GM12878 (cell line): ENCODE data around the gene BCL2. TPM values are rescaled to one million over a fixed set of nuclear protein-coding genes. Genes with fewer than 3 reads are reported as not detected.

Source experiments
- ATAC-seq: fragments of 200-7000 bp; cut with Tn5 transposase; 3 replicates; pipeline ENCODE4 v1.9.1; 2020; ENCODE audit warnings: mild to moderate bottlenecking, moderate library complexity
- BruUV-seq: library from RNA; stranded (reverse); fragments of 400-500 nt; replicated peaks from 2 replicates; lab custom pipeline; 2021; lab: Mats Ljungman, UMichigan
- CTCF ChIA-PET: fragments of 300-600 bp; sonication (Branson Sonifier 250); formaldehyde crosslinking; extraction: SDS; loops from one replicate; lab custom pipeline; 2021; ENCODE audit warnings: inconsistent platforms; lab: Yijun Ruan, JAX
- POLR2A ChIA-PET: fragments of 350-600 bp; formaldehyde crosslinking; extraction: SDS; loops from one replicate; lab custom pipeline; 2021; ENCODE audit warnings: inconsistent platforms; lab: Charles Lee
- RAD21 ChIA-PET: fragments of 300-600 bp; sonication (Branson Sonifier 250); formaldehyde crosslinking; loops from one replicate; lab custom pipeline; 2023; ENCODE audit warnings: antibody characterized with exemption; ENCODE audit not compliant: unreplicated experiment; lab: Charles Lee
- SMC1A ChIA-PET: fragments of 300-600 bp; sonication (Branson Sonifier 250); formaldehyde crosslinking; loops from one replicate; lab custom pipeline; 2023; ENCODE audit not compliant: unreplicated experiment, uncharacterized antibody; lab: Charles Lee
- DNase-seq: peaks from one replicate; pipeline ENCODE4 v3.0.0-alpha.2; 2011; ENCODE audit warnings: low read depth, low spot score
- FAIRE-seq: peaks from 3 replicates; lab custom pipeline; 2011; peaks lifted over from hg19 to GRCh38; lab: Jason Lieb, UNC
- H2AFZ ChIP-seq: 2 replicates; pipeline ENCODE4 v1.6.0; 2011; ENCODE audit warnings: low read depth, low read length, control low read depth; ENCODE audit not compliant: control insufficient read depth
- H3K27ac ChIP-seq: 2 replicates; pipeline ENCODE4 v1.5.1; 2011; ENCODE audit warnings: control low read depth; ENCODE audit not compliant: control insufficient read depth, insufficient read depth
- H3K27me3 ChIP-seq, 2 experiments: replicated peaks in 1 of 2; 2 replicates each; pipeline versions ENCODE4 v1.6.0 to v1.6.1; 2011; ENCODE audit warnings: low read length in 1 of 2; ENCODE audit not compliant: control insufficient read depth in 2 of 2, insufficient read depth in 2 of 2
- H3K36me3 ChIP-seq, 2 experiments: 2 replicates each; pipeline ENCODE4 v1.5.1; 2011; ENCODE audit warnings: low read length in 1 of 2; ENCODE audit not compliant: control insufficient read depth in 2 of 2, insufficient read depth in 2 of 2
- H3K4me1 ChIP-seq: 2 replicates; pipeline ENCODE4 v1.6.1; 2011; ENCODE audit warnings: mild to moderate bottlenecking, low read length, moderate library complexity, mixed read lengths; ENCODE audit not compliant: control insufficient read depth, insufficient read depth
- H3K4me2 ChIP-seq: 2 replicates; pipeline ENCODE4 v1.6.0; 2011; ENCODE audit warnings: control low read depth; ENCODE audit not compliant: control insufficient read depth, insufficient read depth
- H3K4me3 ChIP-seq: fragments of 200-600 bp; sonication (generic); 2 replicates; pipeline ENCODE4 v1.5.1; 2016
- H3K79me2 ChIP-seq: 2 replicates; pipeline ENCODE4 v1.6.0; 2011; ENCODE audit warnings: low read length; ENCODE audit not compliant: control insufficient read depth, insufficient read depth
- H3K9ac ChIP-seq: 2 replicates; pipeline ENCODE4 v1.8.0; 2011; ENCODE audit warnings: low read length, control low read depth, mixed read lengths; ENCODE audit not compliant: control insufficient read depth, insufficient read depth
- H3K9me3 ChIP-seq: replicated peaks from 3 replicates; pipeline ENCODE4 v1.5.1; 2011; ENCODE audit warnings: mild to moderate bottlenecking, low read length; ENCODE audit not compliant: control insufficient read depth, insufficient read depth
- H4K20me1 ChIP-seq: 2 replicates; pipeline ENCODE4 v1.6.0; 2011; ENCODE audit not compliant: control insufficient read depth, insufficient read depth
- BMI1 ChIP-seq: fragments of 450-650 bp; IDR thresholded peaks from 2 replicates; pipeline ENCODE4 v1.6.1; 2016; ENCODE audit warnings: mild to moderate bottlenecking, moderate library complexity, borderline replicate concordance
- CHD4 ChIP-seq: fragments of 200-600 bp; sonication (generic); IDR thresholded peaks from 2 replicates; pipeline ENCODE4 v1.6.1; 2016; ENCODE audit warnings: mild to moderate bottlenecking
- CREM ChIP-seq: IDR thresholded peaks from 2 replicates; pipeline ENCODE4 v1.6.1; 2014; ENCODE audit warnings: antibody characterized with exemption, low read depth
- JUND ChIP-seq: IDR thresholded peaks from 2 replicates; pipeline ENCODE4 v1.6.1; 2012; ENCODE audit warnings: low read depth, mild to moderate bottlenecking, low read length, improper control_type of control experiment, moderate library complexity
- LARP7 ChIP-seq: fragments of 450-650 bp; IDR thresholded peaks from 2 replicates; pipeline ENCODE4 v1.6.1; 2017; ENCODE audit warnings: mild to moderate bottlenecking
- PAX8 ChIP-seq: fragments of 450-650 bp; IDR thresholded peaks from 2 replicates; pipeline ENCODE4 v1.6.1; 2017; ENCODE audit warnings: mild to moderate bottlenecking, moderate library complexity
- SKIL ChIP-seq: fragments of 450-650 bp; IDR thresholded peaks from 2 replicates; pipeline ENCODE4 v1.6.1; 2017; ENCODE audit warnings: mild to moderate bottlenecking, low read depth, inconsistent platforms; ENCODE audit not compliant: poor library complexity, severe bottlenecking
- USF2 ChIP-seq: IDR thresholded peaks from 2 replicates; pipeline ENCODE4 v1.6.1; 2011; ENCODE audit warnings: low read depth, low read length, improper control_type of control experiment, borderline replicate concordance
- ZSCAN29 ChIP-seq: fragments of 450-650 bp; IDR thresholded peaks from 2 replicates; pipeline ENCODE4 v1.6.1; 2017; ENCODE audit warnings: mild to moderate bottlenecking, moderate library complexity
- WGBS: methylation state at CpG from one replicate; pipeline ENCODE4 v1.1.6; 2016; ENCODE audit warnings: low lambda C conversion rate; ENCODE audit not compliant: insufficient replicate concordance, insufficient coverage; ENCODE audit errors: missing lambda C conversion rate; 5-methylcytosine and 5-hydroxymethylcytosine counted together
- in situ Hi-C: fragments of 300-500 bp; cut with MboI; formaldehyde crosslinking; loops from 9 replicates; pipeline ENCODE4 v1.14.3; 2018; ENCODE audit warnings: mixed read lengths
- intact Hi-C: fragments of 100-400 bp; cut with micrococcal nuclease; formaldehyde crosslinking; loops from one replicate; pipeline ENCODE4 v1.14.2; 2022; ENCODE audit not compliant: unreplicated experiment
- polyA plus RNA-seq, 11 experiments: library from polyadenylated mRNA; depleted of rRNA in 4 of 11; unstranded in 6 of 11; stranded (reverse) in 5 of 11; fragments of >200 nt; fragmentation: Nextera tagmentation in 4 of 11; fragmentation: Illumina TruSeq in 1 of 11; extraction: Ambion mirVana in 4 of 11; extraction: Trizol in 1 of 11; gene quantifications; 1 replicate in 1 of 11; 2 replicates in 10 of 11; pipeline versions ENCODE4 v1.2.1 to v1.2.3, GENCODE V29; 2011 to 2016; ENCODE audit warnings: inconsistent platforms in 2 of 11, missing spikeins in 2 of 11, low read depth in 1 of 11
- total RNA-seq, 4 experiments: library from RNA; depleted of rRNA in 3 of 4; stranded (reverse); fragments of >200 nt in 3 of 4; fragmentation: Illumina TruSeq in 1 of 4; extraction: Trizol in 1 of 4; gene quantifications; 2 replicates each; pipeline versions ENCODE4 v1.2.1 to v1.2.3, GENCODE V29; 2013 to 2021
- TF ChIP-seq, protein P1 (sequence below): fragments of 450-650 bp; IDR thresholded peaks from 2 replicates; pipeline ENCODE4 v1.6.1; 2017; ENCODE audit warnings: mild to moderate bottlenecking, moderate library complexity
- TF ChIP-seq, protein P2 (sequence below): fragments of 450-650 bp; IDR thresholded peaks from 2 replicates; pipeline ENCODE4 v1.6.1; 2016; ENCODE audit warnings: mild to moderate bottlenecking

The BCL2 gene
- total and polyA plus RNA-seq, 10 of the 15 experiments (the other 5 are each of a cell fraction or from before 2014, with no cell fraction given) = 4.1 to 47.8 (median 19.3) TPM

DNA sequence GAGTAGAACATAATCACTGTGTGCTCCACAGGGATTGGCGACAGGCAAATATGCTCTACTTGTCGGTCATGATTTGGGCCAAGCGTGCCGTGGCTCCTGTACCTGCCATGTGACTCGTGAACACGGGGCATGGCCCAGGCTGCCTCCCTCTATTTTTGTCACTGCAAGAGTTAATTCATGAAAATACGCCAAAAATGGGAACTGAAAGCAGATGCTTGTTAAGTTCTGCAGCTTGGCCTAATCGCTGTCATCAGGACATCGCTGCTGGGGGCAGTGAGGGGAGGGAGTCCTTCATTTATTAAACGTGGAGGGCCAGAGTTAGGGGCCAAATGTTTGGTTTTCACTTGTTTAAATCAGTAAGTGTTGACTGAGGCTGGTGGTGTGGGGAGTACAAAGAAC is 177.8 kb downstream of the BCL2 start (continued):
- TF ChIP-seq, protein P1, sequence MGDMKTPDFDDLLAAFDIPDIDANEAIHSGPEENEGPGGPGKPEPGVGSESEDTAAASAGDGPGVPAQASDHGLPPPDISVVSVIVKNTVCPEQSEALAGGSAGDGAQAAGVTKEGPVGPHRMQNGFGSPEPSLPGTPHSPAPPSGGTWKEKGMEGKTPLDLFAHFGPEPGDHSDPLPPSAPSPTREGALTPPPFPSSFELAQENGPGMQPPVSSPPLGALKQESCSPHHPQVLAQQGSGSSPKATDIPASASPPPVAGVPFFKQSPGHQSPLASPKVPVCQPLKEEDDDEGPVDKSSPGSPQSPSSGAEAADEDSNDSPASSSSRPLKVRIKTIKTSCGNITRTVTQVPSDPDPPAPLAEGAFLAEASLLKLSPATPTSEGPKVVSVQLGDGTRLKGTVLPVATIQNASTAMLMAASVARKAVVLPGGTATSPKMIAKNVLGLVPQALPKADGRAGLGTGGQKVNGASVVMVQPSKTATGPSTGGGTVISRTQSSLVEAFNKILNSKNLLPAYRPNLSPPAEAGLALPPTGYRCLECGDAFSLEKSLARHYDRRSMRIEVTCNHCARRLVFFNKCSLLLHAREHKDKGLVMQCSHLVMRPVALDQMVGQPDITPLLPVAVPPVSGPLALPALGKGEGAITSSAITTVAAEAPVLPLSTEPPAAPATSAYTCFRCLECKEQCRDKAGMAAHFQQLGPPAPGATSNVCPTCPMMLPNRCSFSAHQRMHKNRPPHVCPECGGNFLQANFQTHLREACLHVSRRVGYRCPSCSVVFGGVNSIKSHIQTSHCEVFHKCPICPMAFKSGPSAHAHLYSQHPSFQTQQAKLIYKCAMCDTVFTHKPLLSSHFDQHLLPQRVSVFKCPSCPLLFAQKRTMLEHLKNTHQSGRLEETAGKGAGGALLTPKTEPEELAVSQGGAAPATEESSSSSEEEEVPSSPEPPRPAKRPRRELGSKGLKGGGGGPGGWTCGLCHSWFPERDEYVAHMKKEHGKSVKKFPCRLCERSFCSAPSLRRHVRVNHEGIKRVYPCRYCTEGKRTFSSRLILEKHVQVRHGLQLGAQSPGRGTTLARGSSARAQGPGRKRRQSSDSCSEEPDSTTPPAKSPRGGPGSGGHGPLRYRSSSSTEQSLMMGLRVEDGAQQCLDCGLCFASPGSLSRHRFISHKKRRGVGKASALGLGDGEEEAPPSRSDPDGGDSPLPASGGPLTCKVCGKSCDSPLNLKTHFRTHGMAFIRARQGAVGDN = peak; percentile 100
- TF ChIP-seq, all 136 proteins: peak for 60

GRCh38 chr18:63140997-63141777 is 178.4 kb downstream of the BCL2 start:
- peak overlapping the region; percentile 75 for H3K9ac ChIP-seq
- RAD21 ChIA-PET = interaction anchor here (0.6 to 14.2 kb wide), 6 partner anchors 9 to 181 kb away, joined by 3 to 463 read pairs (median 18); no protein-coding TSS in a partner anchor
- no peak for FAIRE-seq
- TF ChIP-seq LARP7 (no peak), CREM (no peak), ZSCAN29 (no peak), PAX8 (peak; percentile 60; the same call in 1 of the 2 replicates), JUND (no peak), CHD4 (no peak), BMI1 (no peak), USF2 (no peak), SKIL (no peak)
- TF ChIP-seq, protein P2, sequence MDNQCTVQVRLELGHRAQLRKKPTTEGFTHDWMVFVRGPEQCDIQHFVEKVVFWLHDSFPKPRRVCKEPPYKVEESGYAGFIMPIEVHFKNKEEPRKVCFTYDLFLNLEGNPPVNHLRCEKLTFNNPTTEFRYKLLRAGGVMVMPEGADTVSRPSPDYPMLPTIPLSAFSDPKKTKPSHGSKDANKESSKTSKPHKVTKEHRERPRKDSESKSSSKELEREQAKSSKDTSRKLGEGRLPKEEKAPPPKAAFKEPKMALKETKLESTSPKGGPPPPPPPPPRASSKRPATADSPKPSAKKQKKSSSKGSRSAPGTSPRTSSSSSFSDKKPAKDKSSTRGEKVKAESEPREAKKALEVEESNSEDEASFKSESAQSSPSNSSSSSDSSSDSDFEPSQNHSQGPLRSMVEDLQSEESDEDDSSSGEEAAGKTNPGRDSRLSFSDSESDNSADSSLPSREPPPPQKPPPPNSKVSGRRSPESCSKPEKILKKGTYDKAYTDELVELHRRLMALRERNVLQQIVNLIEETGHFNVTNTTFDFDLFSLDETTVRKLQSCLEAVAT = peak; percentile 56; the same call in 1 of the 2 replicates

More at GRCh38 chr18:63140997-63141777, 178.4 kb downstream of the BCL2 start:
- BruUV-seq = no TSS peak
- in situ Hi-C loops = loop anchor here (5.0 kb wide), 1 partner anchor 176 kb away; the partner anchor contains the start of gene BCL2
- Histone ChIP-seq H3K36me3 (peaks cover 0 to 4% of the 10 kb centered on the region in 2 experiments; a peak in 3 of 4 replicates), H3K27ac (peak overlapping the region; percentile 96), H3K27me3 (no peaks in the 10 kb centered on the region), H3K4me1 (peaks cover 66% of the 10 kb centered on the region), H3K4me3 (peak overlapping the region; percentile 30), H3K79me2 (peaks cover 90% of the 10 kb centered on the region), H3K4me2 (peak overlapping the region; percentile 90), H2AFZ (no peak overlapping the region; the same call in 1 of the 2 replicates), H4K20me1 (no peaks in the 10 kb centered on the region), H3K9me3 (no peaks in the 10 kb centered on the region; the same call in 1 of the 3 replicates)
- intact Hi-C loops = no loop called here
- POLR2A ChIA-PET = interaction anchor here (1.0 to 16.4 kb wide), 7 partner anchors 14 to 767 kb away, joined by 3 to 278 read pairs (median 5); no protein-coding TSS in a partner anchor
- WGBS = 69% methylated on average over 13 of the region's 13 CpGs
- ATAC-seq = no peak
- SMC1A ChIA-PET = interaction anchor here (0.6 to 12.9 kb wide), 12 partner anchors 12 to 181 kb away, joined by 3 to 453 read pairs (median 12); partner anchors contain the start of gene BCL2
- DNase-seq = no peak
- CTCF ChIA-PET = interaction anchor here (1.0 to 13.9 kb wide), 6 partner anchors 9 to 182 kb away, joined by 3 to 416 read pairs (median 14); partner anchors contain the start of gene BCL2
